ENCODE data around the gene IL1RL2. TPM values are rescaled to one million over a fixed set of nuclear protein-coding genes. Genes with fewer than 3 reads are reported as not detected.

IL1RL2 gene
- polyA plus RNA-seq, 3 donors = 0.10 to 0.91 (median 0.67) TPM

DNA sequence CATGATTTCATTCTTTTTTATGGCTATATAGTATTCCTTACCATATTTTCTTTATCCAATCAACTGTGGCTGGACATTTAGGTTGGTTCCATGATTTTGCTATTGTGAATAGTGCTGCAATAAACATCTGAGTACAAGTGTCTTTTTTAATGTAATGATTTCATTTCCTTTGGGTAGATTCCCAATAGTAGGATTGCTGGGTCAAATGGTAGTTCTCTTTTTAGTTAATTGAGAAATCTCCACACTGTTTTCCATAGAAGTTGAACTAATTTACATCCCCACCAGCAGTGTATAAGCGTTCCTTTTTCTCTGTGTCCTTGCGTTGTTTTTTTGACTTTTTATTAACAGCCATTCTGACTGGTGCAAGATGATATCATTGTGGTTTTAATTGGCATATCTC is 65.4 kb downstream of the IL1RL2 start:
- 95 to 98% (median 98%) methylated on average over 2 of the region's 2 CpGs for WGBS, 3 donors
- no peak overlapping the region for H3K27ac ChIP-seq (ENCODE audit: low read depth, low read length)

DNA sequence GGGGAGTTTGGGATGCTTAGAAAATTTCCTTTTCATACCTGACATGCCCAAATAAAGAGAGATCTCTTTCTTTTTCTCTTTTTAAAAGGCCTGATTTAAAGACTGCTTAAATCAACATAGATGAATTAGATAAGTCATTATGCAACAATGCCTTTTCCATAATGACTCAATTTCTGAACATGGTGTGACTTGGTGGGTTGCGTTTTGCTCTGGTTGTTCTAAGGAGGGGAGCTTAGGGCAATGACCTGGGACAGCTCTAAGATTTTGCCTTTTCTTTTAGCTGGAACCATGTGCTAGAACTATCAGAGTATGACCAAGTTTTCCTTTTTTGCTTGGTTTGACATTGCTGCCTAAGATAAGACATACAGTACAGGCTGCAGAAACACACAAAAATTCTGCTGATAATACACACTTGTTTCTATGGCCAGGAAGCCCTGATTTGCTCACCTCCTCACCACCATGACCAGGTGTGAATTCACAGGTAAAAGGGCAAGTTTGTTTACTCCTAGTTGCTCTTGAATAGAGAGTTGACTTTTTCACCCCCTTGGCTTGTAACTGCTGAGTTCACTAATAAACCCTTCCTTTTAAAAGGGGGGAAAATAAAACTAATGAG is 66.4 kb downstream of the IL1RL2 start:
- 81 to 91% (median 84%) methylated on average over 1 of the region's 1 CpG for WGBS, 3 donors
- H3K27ac ChIP-seq (ENCODE audit: low read depth, low read length) = no peak overlapping the region

DNA sequence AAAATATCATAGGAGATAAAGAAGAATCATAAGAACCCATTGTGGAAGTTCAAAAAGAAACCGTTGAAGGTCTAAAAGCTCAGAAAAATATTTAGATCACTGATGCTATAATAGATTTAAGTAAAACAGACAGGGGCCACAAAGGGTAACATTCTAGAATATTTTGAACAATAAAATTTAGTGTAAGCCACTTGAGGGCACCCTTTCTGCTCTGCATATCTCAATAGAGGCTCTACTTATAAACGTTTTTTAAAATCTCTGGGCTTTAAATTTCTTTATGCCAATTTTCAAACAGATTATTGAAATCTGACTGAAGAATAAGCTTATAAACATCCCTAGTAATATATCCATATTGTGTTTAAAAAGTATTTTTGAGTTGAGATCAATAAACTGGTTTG is 66.9 kb downstream of the IL1RL2 start:
- no peak overlapping the region for H3K27ac ChIP-seq (ENCODE audit: low read depth, low read length)
- 38 to 54% (median 43%) methylated on average over 2 of the region's 2 CpGs for WGBS, 3 donors

DNA sequence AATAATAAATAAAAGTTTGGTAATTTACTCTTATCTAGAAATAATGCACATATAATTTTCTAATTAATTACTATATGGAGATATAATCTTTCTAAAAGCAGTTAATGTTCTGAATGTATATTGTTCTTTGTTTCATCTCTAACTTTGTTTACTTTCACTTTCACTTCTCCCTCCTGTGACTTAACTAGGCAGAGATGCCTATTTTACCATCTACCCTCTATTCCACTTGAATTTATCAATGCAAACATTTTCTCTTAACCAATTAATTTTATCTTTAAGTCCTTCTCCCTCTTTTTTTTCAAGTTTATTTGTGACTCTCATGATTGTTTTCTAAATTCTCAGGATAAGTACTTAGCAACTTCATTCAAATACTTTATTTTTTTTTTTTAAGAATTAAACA is 69.5 kb downstream of the IL1RL2 start:
- no peak overlapping the region for H3K27ac ChIP-seq (ENCODE audit: low read depth, low read length)

DNA sequence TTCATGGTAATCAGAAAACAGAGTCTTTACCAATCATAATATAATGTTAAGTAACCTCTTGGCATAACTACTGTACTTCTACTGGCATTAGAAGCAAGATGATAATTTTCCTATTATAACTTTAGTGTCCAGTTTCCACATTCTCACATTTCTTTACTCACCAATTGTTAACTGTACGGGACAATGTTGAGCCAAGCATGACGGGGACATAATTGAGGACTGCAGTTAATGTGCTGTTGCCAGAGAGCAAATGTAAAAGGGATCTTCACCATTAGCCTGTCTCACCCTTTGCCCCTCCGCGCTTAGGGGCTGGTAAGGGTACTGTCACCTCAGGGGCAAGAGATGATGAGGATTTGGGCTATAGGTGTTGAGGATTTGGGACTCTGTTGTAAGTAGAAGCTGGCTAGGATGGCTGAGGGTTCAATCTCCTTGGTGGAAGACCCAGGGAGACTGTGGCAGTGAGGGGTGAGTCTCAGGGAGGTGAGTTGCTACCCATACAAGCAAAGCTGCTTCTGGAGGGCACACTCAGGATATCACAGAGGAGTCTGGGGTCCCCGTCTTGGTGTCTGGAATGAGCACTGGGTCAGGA is 70.1 kb downstream of the IL1RL2 start:
- H3K27ac ChIP-seq (ENCODE audit: low read depth, low read length) = no peak overlapping the region
- 76 to 91% (median 88%) methylated on average over 5 of the region's 5 CpGs for WGBS, 3 donors

DNA sequence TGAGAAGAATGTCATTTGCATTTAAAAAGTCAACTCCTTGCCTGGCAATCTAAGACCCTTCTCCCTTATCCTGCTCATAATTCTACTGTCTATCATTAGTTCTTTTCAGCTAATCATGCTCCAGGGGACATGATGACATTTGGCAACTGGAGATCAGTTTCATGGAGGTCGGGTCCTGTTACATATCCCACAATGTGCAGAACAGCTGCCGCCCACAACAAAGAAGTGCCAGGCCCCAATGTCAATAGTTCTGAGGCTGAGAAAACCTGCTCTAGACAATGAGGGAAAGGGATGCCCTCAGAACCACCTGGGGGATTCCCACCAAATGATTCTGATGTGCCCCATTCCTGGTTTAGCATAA is 71.2 kb downstream of the IL1RL2 start:
- 72 to 95% (median 90%) methylated on average over 2 of the region's 2 CpGs for WGBS, 3 donors
- H3K27ac ChIP-seq (ENCODE audit: low read depth, low read length) = no peak overlapping the region

DNA sequence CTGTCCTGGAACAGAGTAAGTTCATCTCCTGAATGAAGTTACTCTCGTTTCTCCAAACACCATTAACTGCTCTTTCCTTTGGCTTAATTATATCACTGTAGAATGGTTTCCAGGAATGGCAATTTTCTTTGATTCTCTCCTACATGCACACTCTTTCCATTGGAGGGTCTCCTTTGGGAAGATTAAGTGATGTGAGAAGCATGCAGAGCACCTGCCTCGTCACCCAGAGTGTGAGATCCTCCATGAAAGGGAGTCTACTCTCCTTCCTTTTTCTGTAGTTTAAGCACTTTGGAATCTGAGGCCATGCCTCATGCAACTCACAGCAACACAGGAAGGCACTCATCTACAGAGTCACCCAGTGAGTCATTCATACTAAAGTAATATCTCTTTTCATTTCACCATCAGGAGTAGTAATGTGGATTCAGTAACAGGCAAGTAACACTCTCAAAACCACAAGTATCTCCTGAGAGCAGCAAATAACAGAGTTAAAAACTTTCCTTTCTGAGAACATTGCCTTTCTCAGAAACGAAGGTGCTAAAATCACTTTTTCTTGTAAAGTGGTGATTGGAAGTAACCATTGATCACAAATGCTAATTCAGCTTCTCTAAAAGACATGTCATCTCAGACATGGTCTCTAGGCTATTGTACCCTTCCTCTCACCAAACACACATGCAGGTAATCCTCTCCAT is 71.7 kb downstream of the IL1RL2 start:
- WGBS, 3 donors = 77 to 89% (median 79%) methylated on average over 3 of the region's 3 CpGs
- no peak overlapping the region for H3K27ac ChIP-seq (ENCODE audit: low read depth, low read length)

DNA sequence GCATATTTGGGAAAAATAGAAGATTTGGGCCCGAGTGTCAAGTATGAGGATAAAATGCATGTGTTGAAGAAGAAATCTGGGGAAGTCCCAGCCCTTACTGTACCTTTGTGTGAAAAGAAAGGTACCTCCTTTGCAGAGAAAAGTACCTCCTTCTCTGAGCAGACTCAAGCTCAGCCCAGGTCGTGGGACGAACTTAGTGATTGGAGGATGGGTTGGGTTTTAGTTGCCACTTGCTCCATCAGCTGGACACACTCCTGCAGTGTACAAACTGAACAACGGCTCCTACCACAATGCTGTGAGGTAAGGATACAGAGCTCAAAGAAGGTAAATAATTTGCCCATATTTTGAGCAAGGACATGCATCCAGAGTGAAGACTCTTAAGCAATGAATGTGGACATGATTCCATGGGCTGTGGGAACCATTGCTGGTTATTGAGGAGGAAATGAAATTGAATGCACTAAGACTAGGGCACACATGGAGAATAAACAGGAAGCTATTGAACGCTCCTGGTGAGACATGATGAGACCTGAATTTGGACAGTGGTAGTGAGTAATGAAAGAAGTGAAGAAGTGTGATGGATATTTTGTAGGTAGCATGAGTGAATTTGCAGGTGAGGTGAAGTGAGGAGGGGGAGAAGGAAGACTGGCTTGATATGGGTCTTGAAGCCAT is 74.8 kb downstream of the IL1RL2 start:
- WGBS, 3 donors = 79 to 85% (median 84%) methylated on average over 5 of the region's 5 CpGs
- no peak overlapping the region for H3K27ac ChIP-seq (ENCODE audit: low read depth, low read length)

DNA sequence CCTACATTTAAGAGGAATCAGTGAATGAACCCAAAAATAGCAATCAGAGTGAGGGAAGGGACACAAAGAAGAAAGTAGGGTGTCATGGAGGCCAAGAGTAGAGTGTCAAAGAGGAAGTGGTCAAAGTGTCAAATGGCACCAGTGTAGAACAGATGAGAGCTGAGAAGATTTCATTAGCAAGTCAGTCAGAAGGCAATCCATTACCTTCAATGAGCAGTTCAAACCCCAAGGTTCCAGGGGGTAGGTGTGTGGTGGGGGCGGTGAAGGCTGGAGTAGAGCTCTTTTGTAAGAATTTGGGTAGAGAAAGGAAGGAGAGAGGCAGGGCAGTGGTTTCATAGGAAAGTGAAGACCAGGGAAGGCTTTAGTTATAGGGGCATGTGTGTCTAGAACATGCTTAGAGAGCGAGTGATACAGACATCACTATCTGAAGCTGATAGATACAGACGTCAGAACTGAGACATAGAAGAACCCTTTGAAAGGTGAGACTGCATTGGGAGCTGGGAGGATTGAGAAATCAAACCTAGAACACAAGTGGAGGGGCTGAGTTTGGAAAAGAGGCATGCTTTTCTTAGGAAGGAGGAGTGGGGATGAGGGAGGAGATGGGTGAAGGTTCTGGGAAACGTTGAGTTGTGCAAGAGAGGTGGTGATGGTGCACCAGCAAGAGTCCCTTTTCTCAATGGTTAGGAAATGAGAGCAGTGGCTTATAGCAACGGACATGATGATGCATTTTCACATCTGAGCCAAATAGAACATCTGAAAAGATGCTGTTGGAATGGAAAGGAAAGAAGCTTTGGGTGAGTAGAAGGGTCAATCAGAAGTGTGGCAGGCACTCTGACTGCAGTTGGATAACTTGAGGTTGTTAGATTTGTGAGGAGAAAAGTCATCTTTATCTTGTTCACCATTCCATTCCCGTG is 75.7 kb downstream of the IL1RL2 start:
- no peak overlapping the region for H3K27ac ChIP-seq (ENCODE audit: low read depth, low read length)

DNA sequence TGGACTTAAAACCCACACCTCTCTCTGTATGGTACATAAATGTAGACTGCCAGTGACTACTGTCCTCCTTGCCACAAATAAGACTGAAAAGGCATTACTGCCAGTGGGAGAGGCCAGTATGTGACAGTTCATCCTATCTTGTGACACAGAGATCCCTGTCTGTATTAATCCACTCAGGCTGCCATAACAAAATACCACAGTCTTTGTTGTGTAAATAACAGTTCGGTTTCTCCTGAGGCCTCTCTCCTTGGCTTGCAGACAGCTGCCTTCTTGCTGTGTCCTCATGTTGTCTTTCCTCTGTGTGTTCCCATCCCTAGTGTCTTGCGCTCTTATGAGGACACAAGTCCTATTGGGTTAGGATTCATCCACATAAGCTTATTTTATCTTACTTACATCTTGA is 78.1 kb downstream of the IL1RL2 start:
- no peak overlapping the region for H3K27ac ChIP-seq (ENCODE audit: low read depth, low read length)
- WGBS, 3 donors = 69 to 82% (median 74%) methylated on average over 2 of the region's 2 CpGs

More for the DNA sequence above, 75.7 kb downstream of the IL1RL2 start:
- WGBS, 3 donors = 64 to 79% (median 66%) methylated on average over 6 of the region's 6 CpGs

DNA sequence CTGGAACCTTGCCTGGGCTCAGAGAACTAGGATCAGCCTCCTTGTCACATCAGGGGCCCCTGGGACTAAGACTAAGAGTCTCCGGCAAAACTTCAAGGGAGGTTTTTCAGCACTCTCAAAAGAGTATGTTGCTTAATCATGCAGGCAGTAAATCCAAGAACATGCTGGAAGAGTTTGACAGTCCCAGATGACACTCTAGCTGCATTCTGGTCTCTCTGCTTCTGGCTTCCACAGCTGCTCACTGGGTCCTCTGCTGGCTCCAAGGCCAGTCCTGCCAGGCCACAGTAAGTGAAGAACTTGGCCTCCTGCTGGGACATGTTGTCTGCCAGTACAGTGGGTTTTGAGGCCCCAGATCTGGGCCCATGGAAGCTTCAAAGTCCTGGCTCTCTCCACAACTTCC is 79.4 kb downstream of the IL1RL2 start:
- WGBS, 3 donors = 65 to 87% (median 76%) methylated on average over 1 of the region's 1 CpG
- no peak overlapping the region for H3K27ac ChIP-seq (ENCODE audit: low read depth, low read length)

DNA sequence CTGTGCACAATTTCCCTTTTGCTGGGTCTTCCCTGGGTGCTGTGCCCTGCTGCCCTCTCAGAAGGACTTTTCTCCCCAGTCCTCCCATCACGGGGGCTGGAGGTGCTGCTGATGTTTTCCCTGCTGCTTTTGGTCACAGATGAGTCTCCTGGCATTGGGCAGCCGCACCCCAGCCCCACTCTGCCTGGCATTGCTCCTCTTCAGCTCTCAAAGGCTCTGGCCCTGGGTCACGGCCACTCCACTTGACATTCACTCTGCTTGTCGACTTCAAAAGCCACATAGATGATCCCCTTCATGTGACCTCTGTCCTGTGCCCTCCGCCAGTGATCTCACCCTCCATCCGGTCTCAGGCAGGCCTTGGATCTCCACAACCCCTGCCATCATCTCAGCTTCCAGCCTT is 81.0 kb downstream of the IL1RL2 start:
- H3K27ac ChIP-seq (ENCODE audit: low read depth, low read length) = no peak overlapping the region
- WGBS, 3 donors = 76 to 86% (median 86%) methylated on average over 6 of the region's 6 CpGs

DNA sequence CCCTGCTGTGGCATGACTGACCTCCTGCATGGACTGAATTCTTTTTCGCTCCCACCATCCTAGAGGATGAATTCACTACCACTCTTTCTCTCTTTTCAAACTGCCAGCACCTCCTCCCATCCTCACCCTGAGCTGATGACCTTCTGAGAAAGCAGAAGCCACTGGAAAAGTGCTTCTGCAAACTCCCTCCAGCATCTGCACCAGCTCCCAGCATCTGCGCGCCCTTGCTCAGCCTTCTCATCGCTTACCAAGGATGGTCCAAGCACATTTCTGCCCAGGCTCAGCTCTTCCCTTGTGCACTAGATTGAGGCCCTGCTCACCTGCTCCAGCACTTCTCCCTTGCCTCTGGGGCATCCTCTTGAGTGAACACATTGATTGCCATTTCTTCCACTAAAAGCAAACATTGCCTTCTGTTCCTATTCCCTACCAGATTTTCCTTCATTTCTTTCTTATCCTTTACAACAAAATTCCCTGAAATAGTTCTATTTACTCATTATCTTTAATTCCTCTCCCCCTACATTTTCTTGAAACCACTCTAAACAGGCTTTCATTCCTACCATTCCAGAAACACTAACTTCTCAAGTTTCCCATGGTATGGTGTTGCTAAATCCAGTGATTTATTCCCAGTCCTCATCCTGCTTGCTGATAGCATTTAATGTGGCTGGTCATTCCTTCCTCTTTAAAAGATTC is 81.8 kb downstream of the IL1RL2 start:
- H3K27ac ChIP-seq (ENCODE audit: low read depth, low read length) = no peak overlapping the region
- WGBS, 3 donors = 90 to 97% (median 90%) methylated on average over 4 of the region's 4 CpGs

DNA sequence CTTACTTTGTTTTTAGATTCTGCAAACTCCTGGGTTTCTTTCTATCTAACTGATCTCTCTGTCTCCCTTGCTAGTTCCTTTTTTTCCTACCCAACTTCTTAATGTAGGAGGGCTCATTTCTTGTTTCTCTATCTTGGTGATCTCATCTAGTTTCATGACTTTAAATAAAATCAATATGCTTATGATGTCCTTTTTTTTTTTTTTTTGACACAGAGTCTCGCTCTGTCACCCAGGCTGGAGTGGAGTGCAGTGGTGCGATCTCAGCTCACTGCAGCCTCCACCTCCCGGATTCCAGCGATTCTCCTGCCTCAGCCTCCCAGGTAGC is 82.3 kb downstream of the IL1RL2 start:
- H3K27ac ChIP-seq (ENCODE audit: low read depth, low read length) = no peak overlapping the region
- 76 to 89% (median 86%) methylated on average over 4 of the region's 4 CpGs for WGBS, 3 donors

DNA sequence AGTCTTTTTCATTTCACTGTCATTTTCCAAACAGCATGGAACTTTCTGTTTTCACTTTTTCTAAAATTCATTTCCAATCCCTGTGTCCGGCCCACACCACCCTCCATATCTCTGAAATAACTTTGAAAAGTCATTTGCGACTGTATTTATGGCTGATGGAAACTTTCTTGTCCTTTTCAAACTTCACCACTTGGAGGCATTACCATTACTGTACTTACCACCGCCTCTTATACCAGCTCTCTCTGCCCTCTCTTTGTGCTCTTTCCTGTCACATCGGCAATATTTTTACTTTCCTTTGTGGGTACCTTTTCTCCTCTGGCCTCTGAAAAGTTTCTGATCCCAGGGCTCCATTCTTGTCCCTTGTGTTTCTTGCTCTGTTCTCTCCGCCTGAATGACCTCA is 85.0 kb downstream of the IL1RL2 start:
- H3K27ac ChIP-seq (ENCODE audit: low read depth, low read length) = no peak overlapping the region
- WGBS, 3 donors = 58 to 69% (median 66%) methylated on average over 5 of the region's 5 CpGs

DNA sequence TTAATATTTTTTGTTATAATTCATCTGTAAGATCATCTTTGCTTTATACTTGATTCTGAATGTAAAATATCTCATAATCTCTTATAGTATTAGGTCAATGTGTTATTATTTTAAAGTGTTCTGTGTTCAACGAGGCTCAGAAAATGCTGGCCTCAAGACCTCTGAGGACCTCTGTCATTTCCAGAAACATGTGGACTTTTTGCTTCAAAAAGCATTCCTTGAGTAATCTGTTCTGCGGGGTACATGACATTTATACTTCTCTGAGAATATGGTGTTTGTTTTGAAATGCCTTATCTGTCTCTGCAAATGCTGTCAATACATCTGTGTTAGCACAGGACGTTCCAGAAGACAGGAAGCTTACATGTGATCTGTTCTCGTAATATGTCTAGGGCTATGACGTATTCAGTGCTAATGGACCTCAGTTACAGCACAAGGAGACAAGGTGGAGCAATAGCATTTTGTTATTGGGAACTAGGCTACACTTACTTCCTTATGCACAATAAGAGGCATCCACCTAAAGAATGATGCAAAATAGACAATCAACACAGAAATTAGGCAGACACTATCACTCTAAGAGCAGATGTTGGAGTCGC is 86.9 kb downstream of the IL1RL2 start:
- WGBS, 3 donors = 41 to 42% (median 42%) methylated on average over 6 of the region's 6 CpGs
- no peak overlapping the region for H3K27ac ChIP-seq (ENCODE audit: low read depth, low read length)

DNA sequence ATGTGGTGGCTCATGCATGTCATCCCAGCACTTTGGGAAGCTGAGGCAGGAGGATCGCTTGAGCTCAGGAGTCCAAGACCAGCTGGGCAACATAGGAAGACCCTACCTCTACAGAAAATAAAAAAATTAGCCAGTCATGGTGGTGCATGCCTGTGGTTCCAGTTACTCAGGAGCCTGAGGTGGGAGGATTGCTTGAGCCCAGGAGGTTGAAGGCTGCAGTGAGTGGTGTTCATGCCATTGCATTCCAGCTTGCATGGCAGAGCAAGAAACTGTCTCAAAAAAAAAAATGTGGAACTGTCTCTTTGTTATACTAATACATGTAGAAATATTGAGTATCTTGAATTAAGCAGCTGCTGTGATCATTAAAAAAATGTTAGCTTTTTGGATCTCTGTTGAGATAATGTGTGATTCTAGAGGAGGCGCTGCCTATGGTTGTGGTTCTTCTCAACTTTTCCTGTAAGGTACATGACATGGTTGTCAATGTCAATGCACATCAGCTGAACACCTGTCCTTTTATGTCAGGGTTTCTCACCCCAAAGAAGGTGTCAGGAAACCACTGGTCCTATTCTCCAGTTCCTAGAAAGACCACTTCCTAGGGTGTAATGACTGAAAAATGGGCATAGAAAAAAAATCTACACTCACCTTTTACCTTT is 89.9 kb downstream of the IL1RL2 start:
- no peak overlapping the region for H3K27ac ChIP-seq (ENCODE audit: low read depth, low read length)
- WGBS, 3 donors = 90 to 97% (median 93%) methylated on average over 2 of the region's 2 CpGs

Data from adipose tissue (tissue), 3 donors.